K562 (cell line): Measurements from ENCODE around the gene TMEM203.

Experiments used
- EZH2 ChIP-seq: IDR thresholded peaks from 2 replicates; pipeline ENCODE4 v1.6.1; 2012; ENCODE audit warnings: low read depth, mild to moderate bottlenecking, inconsistent platforms, low read length, borderline replicate concordance
- HBP1 ChIP-seq: fragments of 450-650 bp; formaldehyde crosslinking; IDR thresholded peaks from 2 replicates; pipeline ENCODE4 v1.4.0; 2022; ENCODE audit warnings: missing genetic modification characterization
- TAF1 ChIP-seq: IDR thresholded peaks from 2 replicates; pipeline ENCODE4 v1.6.1; 2011; ENCODE audit warnings: mild to moderate bottlenecking, low read length, moderate library complexity; ENCODE audit not compliant: insufficient read depth, control insufficient read depth, severe bottlenecking; ENCODE audit errors: extremely low read depth
- XRCC5 ChIP-seq: fragments of 200-400 bp; formaldehyde crosslinking; IDR thresholded peaks from 2 replicates; pipeline ENCODE4 v1.6.1; 2017; ENCODE audit warnings: low read depth, mild to moderate bottlenecking, low read length

- TF ChIP-seq HBP1 (CRISPR knock-in tag) (no peak), EZH2 (no peak), XRCC5 (no peak), TAF1 (peak; percentile 28)
Measured at GRCh38 chr9:137217276-137218211, 12.1 kb upstream of the TMEM203 start.
